KG1 (cell line): ENCODE results near the gene MPO.

ENCODE experiments used
- DNase-seq: peaks from one replicate; lab custom pipeline; 2025; lab: John Stamatoyannopoulos, UW

The MPO gene

GRCh38 chr17:58319173-58320162, 38.7 kb upstream of the MPO start:
- DNase-seq, result no peak

- no peak for DNase-seq
Observed at GRCh38 chr17:58318627-58319172, 38.0 kb upstream of the MPO start.

GRCh38 chr17:58318065-58318481, 37.3 kb upstream of the MPO start:
- DNase-seq, result no peak

- peak; percentile 16 for DNase-seq
Observed at GRCh38 chr17:58317421-58318064, 36.8 kb upstream of the MPO start.

- DNase-seq, result no peak
Observed at GRCh38 chr17:58316260-58316960, 35.7 kb upstream of the MPO start.

- DNase-seq, result no peak
Observed at GRCh38 chr17:58315750-58316149, 35.0 kb upstream of the MPO start.

- DNase-seq, result no peak
Observed at GRCh38 chr17:58315281-58315711, 34.6 kb upstream of the MPO start.

GRCh38 chr17:58314706-58315015, 33.9 kb upstream of the MPO start:
- no peak for DNase-seq

- no peak for DNase-seq
Observed at GRCh38 chr17:58313815-58314705, 33.3 kb upstream of the MPO start.

- no peak for DNase-seq
Observed at GRCh38 chr17:58312829-58313228, 32.1 kb upstream of the MPO start.

GRCh38 chr17:58312021-58312630, 31.4 kb upstream of the MPO start:
- no peak for DNase-seq

- no peak for DNase-seq
Observed at GRCh38 chr17:58311429-58311894, 30.7 kb upstream of the MPO start.

GRCh38 chr17:58310511-58311428, 30.0 kb upstream of the MPO start:
- DNase-seq, result no peak

GRCh38 chr17:58309918-58310259, 29.2 kb upstream of the MPO start:
- no peak for DNase-seq

- DNase-seq, result no peak
Observed at GRCh38 chr17:58308985-58309917, 28.5 kb upstream of the MPO start.

GRCh38 chr17:58308173-58308984, 27.6 kb upstream of the MPO start:
- DNase-seq, result no peak

- DNase-seq, result no peak
Observed at GRCh38 chr17:58307468-58308172, 26.9 kb upstream of the MPO start.
